ENCODE data around the gene INTS1.

Gene INTS1

DNA sequence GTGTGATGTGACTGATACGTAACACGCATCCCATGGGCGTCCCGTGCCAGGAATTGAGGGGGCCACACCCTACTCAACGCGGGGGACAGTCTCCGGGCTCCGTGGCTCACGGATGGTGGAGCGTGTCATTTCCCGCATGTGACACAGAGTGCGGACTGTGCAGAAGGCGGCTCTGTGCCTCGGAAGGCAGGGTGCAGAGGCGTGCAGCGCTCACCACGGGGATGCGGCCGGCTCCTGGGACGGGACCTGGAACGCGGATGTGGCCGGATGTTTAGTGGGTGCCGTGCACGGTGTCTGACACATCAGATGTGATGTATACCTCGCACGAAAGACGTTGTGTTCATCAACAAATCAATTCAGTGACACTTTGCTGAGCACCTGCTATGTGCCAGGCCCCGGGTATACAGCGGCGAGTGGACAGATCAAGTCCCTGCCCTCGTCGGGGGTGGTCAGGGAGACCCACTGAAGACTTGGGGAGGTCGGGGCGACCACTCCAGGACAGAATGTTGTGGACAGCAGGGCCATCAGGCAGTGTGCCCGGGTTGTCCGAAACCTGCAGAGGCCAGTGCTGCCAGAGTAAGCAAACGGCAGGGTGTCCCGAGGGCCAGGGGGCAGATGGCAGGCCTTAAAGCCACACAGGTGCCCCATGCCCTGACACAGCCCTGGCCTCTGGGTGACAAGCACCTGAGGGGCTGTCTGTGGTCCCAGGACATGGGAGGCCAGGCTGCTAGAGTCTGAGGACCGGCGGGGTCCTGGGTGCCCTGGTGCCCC is 83.0 kb downstream of the INTS1 start:
- H2BK15ac ChIP-seq (ENCODE audit: low read depth, poor library complexity, severe bottlenecking), result no peak overlapping the region
- H4K8ac ChIP-seq (ENCODE audit: low read length), result no peak overlapping the region

More for the DNA sequence above, 83.0 kb downstream of the INTS1 start:
- no peaks in the 10 kb centered on the region for H3K9me3 ChIP-seq (ENCODE audit: control insufficient read depth, low read length)
- H3K4ac ChIP-seq (ENCODE audit: low read depth in 1 of 2, low read length in 2 of 2), result no peak overlapping the region
- no peak overlapping the region for H3K4me2 ChIP-seq (ENCODE audit: low read length, poor library complexity, severe bottlenecking)
- no peak overlapping the region for H2AK5ac ChIP-seq (ENCODE audit: low read length, severe bottlenecking)
- no peak overlapping the region for H2BK120ac ChIP-seq (ENCODE audit: low read depth, low read length)
- no peak overlapping the region for H3K4me3 ChIP-seq (ENCODE audit: insufficient read depth in 1 of 2, low read depth in 1 of 2, low read length in 2 of 2)
- peaks cover 6% of the 10 kb centered on the region for H3K4me1 ChIP-seq (ENCODE audit: control insufficient read depth, insufficient read depth, low read depth, low read length)
- H3K79me1 ChIP-seq (replicated peaks; ENCODE audit: low read length, poor library complexity, severe bottlenecking), result no peaks in the 10 kb centered on the region
- no peaks in the 10 kb centered on the region for H3K36me3 ChIP-seq (ENCODE audit: control insufficient read depth in 1 of 2, insufficient read depth in 2 of 2, low read depth in 1 of 2, low read length in 2 of 2)
- no peak for DNase-seq
- H4K91ac ChIP-seq (ENCODE audit: low read length), result no peak overlapping the region
- H2AFZ ChIP-seq (ENCODE audit: low read depth, low read length), result no peak overlapping the region
- H3K9ac ChIP-seq (ENCODE audit: low read length), result no peak overlapping the region
- no peak overlapping the region for H3K23ac ChIP-seq (ENCODE audit: low read length in 2 of 2)
- no peak overlapping the region for H2BK12ac ChIP-seq (ENCODE audit: low read length in 2 of 2)
- no peak overlapping the region for H3K18ac ChIP-seq (ENCODE audit: low read depth in 1 of 2, low read length in 2 of 2)
- H3K27me3 ChIP-seq (ENCODE audit: control insufficient read depth in 1 of 2, insufficient read depth in 1 of 2, low read length in 2 of 2), result peaks cover 17 to 69% of the 10 kb centered on the region in 2 experiments
- no peak overlapping the region for H3K27ac ChIP-seq (ENCODE audit: low read length, poor library complexity, severe bottlenecking)
- 89% methylated on average over 41 of the region's 41 CpGs for WGBS
- no peak overlapping the region for H2BK5ac ChIP-seq (ENCODE audit: low read depth, low read length, poor library complexity, severe bottlenecking)
- no peak overlapping the region for H3K14ac ChIP-seq (ENCODE audit: low read length in 2 of 2)

All from mesenchymal stem cell (in vitro differentiated cells and primary cell).